DOHH2 (cell line): ENCODE results near the gene GAS2L1.

Experiments
- CTCF ChIP-seq: fragments of 200-600 bp; sonication (generic); IDR thresholded peaks from one replicate; pipeline ENCODE4 v1.5.1; 2014; ENCODE audit warnings: antibody characterized with exemption, mild to moderate bottlenecking, low read depth, low read length; ENCODE audit not compliant: poor library complexity, severe bottlenecking
- EZH2phosphoT487 ChIP-seq: fragments of 200-600 bp; sonication (generic); IDR thresholded peaks from 2 replicates; pipeline ENCODE4 v1.6.1; 2017; ENCODE audit warnings: borderline replicate concordance, mild to moderate bottlenecking, antibody characterized with exemption, low read length, moderate library complexity, mixed read lengths

- TF ChIP-seq CTCF (no peak), EZH2phosphoT487 (no peak)
Measured at GRCh38 chr22:29269230-29269604, 37.2 kb upstream of the GAS2L1 start.
